Right lobe of liver (tissue), 6 donors: Measurements from ENCODE around the gene APCDD1. TPM values are rescaled to one million over a fixed set of nuclear protein-coding genes. Genes with fewer than 3 reads are reported as not detected.

Experiments used
- ATAC-seq, 4 donors: fragments of 200-7000 bp; cut with Tn5 transposase; one replicate each; pipeline ENCODE4 v1.9.1; 2020; ENCODE audit warnings: mild to moderate bottlenecking in 4 of 4, moderate library complexity in 4 of 4
- DNase-seq, 3 donors: peaks; one replicate each; pipeline ENCODE4 v3.0.0-alpha.2; 2020
- H3K27ac ChIP-seq, 3 donors: fragments of 200-600 bp; one replicate each; pipeline ENCODE4 v1.8.0; 2022
- H3K27me3 ChIP-seq, 2 donors: fragments of 200-600 bp; one replicate each; pipeline ENCODE4 v1.8.0; 2022
- H3K36me3 ChIP-seq, 4 donors: fragments of 200-600 bp; sonication (generic) in 1 of 4; one replicate each; pipeline versions ENCODE4 v1.5.1 to v1.8.0; 2017 to 2022; ENCODE audit warnings: control low read depth in 1 of 4
- H3K4me1 ChIP-seq, 4 donors: fragments of 200-600 bp; sonication (generic) in 1 of 4; one replicate each; pipeline versions ENCODE4 v1.5.1 to v1.8.0; 2017 to 2022; ENCODE audit warnings: control low read depth in 1 of 4
- H3K4me3 ChIP-seq, 3 donors: fragments of 200-600 bp; one replicate each; pipeline ENCODE4 v1.8.0; 2022
- H3K9me3 ChIP-seq, 4 donors: fragments of 200-600 bp; sonication (generic) in 1 of 4; one replicate each; pipeline versions ENCODE4 v1.5.1 to v1.8.0; 2017 to 2022; ENCODE audit warnings: control low read depth in 1 of 4
- POLR2A ChIP-seq: fragments of 450-650 bp; IDR thresholded peaks from one replicate; pipeline ENCODE4 v1.6.1; 2017; ENCODE audit warnings: antibody characterized with exemption, mild to moderate bottlenecking
- WGBS: methylation state at CpG from one replicate; pipeline ENCODE4 v1.1.6; 2018; ENCODE audit warnings: low coverage, low lambda C conversion rate; ENCODE audit not compliant: insufficient coverage; ENCODE audit errors: missing lambda C conversion rate; 5-methylcytosine and 5-hydroxymethylcytosine counted together
- intact Hi-C, 2 donors: fragments of 100-400 bp; cut with DNase I; formaldehyde crosslinking; loops; one replicate each; pipeline versions ENCODE4 v1.11.2 to v1.14.1; 2022
- total RNA-seq, 6 experiments: library from RNA; depleted of rRNA in 2 of 6; stranded (reverse); fragments of >200 nt in 2 of 6; fragmentation: NEBNext Ultra II Directional in 3 of 6; extraction: Animal tissue kit (Norgen Biotek cat#: 25700) in 3 of 6; gene quantifications; one replicate each; pipeline versions ENCODE4 v1.1.0 to v1.2.4, GENCODE V29; 2016 to 2023
- TF ChIP-seq, protein P1 (sequence below), 4 donors: fragments of 200-600 bp in 3 of 4; fragments of 450-650 bp in 1 of 4; IDR thresholded peaks; one replicate each; pipeline versions ENCODE4 v1.5.1 to v1.8.0; 2016 to 2022; ENCODE audit warnings: antibody characterized with exemption in 4 of 4, mild to moderate bottlenecking in 2 of 4
- donor health status: DM: no; HTN: yes; CAD: no.
- donor health status: DM: no; HTN: no; CAD: no.
- donor health status: DM: no; HTN: no; CAD: no.
- donor health status: DM: no; HTN: yes; CAD: no.
- donor health status: DM: no; HTN: yes; CAD: no.

Gene APCDD1
- total RNA-seq, 6 experiments from 2014 or later, result 0.42 to 2.7 (median 0.71) TPM

- H3K4me3 ChIP-seq, result no peak overlapping the region
- no peaks in the 10 kb centered on the region for H3K9me3 ChIP-seq
- ATAC-seq (peak; percentile 28 to 37 (median 32)), DNase-seq (no peak)
- no peak overlapping the region for H3K27ac ChIP-seq
- H3K27me3 ChIP-seq, result no peaks in the 10 kb centered on the region
- WGBS, result 31% methylated on average over 12 of the region's 12 CpGs
- H3K4me1 ChIP-seq, result peaks cover 0 to 3% (median 0%) of the 10 kb centered on the region in 4 donors
- TF ChIP-seq, protein P1, sequence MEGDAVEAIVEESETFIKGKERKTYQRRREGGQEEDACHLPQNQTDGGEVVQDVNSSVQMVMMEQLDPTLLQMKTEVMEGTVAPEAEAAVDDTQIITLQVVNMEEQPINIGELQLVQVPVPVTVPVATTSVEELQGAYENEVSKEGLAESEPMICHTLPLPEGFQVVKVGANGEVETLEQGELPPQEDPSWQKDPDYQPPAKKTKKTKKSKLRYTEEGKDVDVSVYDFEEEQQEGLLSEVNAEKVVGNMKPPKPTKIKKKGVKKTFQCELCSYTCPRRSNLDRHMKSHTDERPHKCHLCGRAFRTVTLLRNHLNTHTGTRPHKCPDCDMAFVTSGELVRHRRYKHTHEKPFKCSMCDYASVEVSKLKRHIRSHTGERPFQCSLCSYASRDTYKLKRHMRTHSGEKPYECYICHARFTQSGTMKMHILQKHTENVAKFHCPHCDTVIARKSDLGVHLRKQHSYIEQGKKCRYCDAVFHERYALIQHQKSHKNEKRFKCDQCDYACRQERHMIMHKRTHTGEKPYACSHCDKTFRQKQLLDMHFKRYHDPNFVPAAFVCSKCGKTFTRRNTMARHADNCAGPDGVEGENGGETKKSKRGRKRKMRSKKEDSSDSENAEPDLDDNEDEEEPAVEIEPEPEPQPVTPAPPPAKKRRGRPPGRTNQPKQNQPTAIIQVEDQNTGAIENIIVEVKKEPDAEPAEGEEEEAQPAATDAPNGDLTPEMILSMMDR (IDR thresholded peaks at IDR 0.05), result peak in 2 of 4 donors; percentile 6 to 12
- no peak for TF ChIP-seq POLR2A
- intact Hi-C loops, result loop anchor here (5.0 to 10.0 kb wide), 2 partner anchors 54 to 546 kb away; no protein-coding TSS in a partner anchor
- H3K36me3 ChIP-seq, result no peaks in the 10 kb centered on the region
These were observed 64.3 kb downstream of the APCDD1 start for GRCh38 chr18:10518595-10519255.

DNA sequence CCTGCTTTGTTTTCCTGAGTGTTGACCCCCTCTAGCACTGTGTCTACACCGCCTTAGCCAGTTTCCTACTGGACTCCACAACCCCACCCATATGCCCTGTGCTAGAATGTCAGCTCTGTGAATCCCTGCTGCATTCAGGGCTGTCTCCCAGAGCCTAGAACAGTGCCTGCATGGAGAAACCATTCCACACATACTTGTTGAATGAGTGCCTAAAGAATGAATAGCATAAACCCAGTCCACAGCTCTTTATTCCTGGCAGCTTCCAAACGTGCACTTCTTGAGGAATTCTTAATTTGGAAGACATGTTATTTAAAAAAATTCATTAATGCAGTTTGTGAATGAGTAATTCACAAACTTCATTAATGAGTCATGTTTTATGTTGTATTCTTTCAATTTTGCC lies 64.9 kb downstream of the APCDD1 start:
- intact Hi-C loops, result loop anchor here (5.0 to 10.0 kb wide), 2 partner anchors 55 to 547 kb away; no protein-coding TSS in a partner anchor
- H3K27ac ChIP-seq, result no peak overlapping the region
- ATAC-seq, result no peak

GRCh38 chr18:10519999-10520935 lies 65.8 kb downstream of the APCDD1 start:
- H3K27me3 ChIP-seq, result no peaks in the 10 kb centered on the region
- DNase-seq, result peak; percentile 78 to 80 (median 79)
- TF ChIP-seq POLR2A, result no peak
- TF ChIP-seq, protein P1 (IDR thresholded peaks at IDR 0.05), result peak; percentile 68 to 76 (median 74)
- ATAC-seq, result peak; percentile 89 to 95 (median 92)
- no peaks in the 10 kb centered on the region for H3K9me3 ChIP-seq
- 16% methylated on average over 16 of the region's 17 CpGs for WGBS
- H3K36me3 ChIP-seq, result no peaks in the 10 kb centered on the region
- H3K27ac ChIP-seq, result no peak overlapping the region
- peaks cover 0 to 3% (median 0%) of the 10 kb centered on the region in 4 donors for H3K4me1 ChIP-seq
- H3K4me3 ChIP-seq, result no peak overlapping the region
- intact Hi-C loops, result loop anchor here (5.0 to 10.0 kb wide), 2 partner anchors 55 to 548 kb away; no protein-coding TSS in a partner anchor

More for the DNA sequence above, 64.9 kb downstream of the APCDD1 start:
- Histone ChIP-seq H3K27me3 (no peaks in the 10 kb centered on the region), H3K36me3 (no peaks in the 10 kb centered on the region), H3K4me3 (no peak overlapping the region), H3K4me1 (peaks cover 0 to 3% (median 0%) of the 10 kb centered on the region in 4 donors), H3K9me3 (no peaks in the 10 kb centered on the region)
- no peak for DNase-seq
- 27% methylated on average over 2 of the region's 2 CpGs for WGBS
- TF ChIP-seq, protein P1 (IDR thresholded peaks at IDR 0.05), result no peak
- TF ChIP-seq POLR2A, result no peak

DNA sequence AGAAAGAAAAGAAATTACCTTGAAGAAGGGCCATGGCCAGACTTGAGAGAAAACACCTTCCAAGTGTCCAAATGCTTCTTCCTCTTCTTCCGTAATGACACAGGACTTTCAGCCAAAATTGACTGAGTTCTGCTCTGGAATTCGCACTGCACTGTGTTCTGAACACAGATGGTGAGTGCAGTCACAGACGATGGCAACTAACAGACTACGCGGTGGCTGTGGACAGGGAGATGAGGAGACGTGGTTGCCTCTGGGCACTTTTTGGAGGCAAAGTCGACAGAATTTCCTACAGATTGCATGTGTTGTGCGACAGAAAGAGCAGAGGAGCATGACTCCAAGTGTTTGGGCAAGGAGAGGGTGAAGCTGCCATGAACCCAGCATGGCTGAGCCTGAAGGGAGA lies 67.1 kb downstream of the APCDD1 start:
- H3K27ac ChIP-seq, result no peak overlapping the region
- 25% methylated on average over 4 of the region's 8 CpGs for WGBS
- no peaks in the 10 kb centered on the region for H3K36me3 ChIP-seq
- no peak overlapping the region for H3K4me3 ChIP-seq
- no peaks in the 10 kb centered on the region for H3K9me3 ChIP-seq
- ATAC-seq (no peak), DNase-seq (no peak)
- intact Hi-C loops, result no loop called here
- TF ChIP-seq, protein P1 (IDR thresholded peaks at IDR 0.05), result no peak
- no peak for TF ChIP-seq POLR2A
- H3K4me1 ChIP-seq, result peaks cover 0 to 3% (median 0%) of the 10 kb centered on the region in 4 donors
- H3K27me3 ChIP-seq, result no peaks in the 10 kb centered on the region
